Ovary (tissue), 9 donors: Measurements from ENCODE around the gene ATP13A3. TPM values are rescaled to one million over a fixed set of nuclear protein-coding genes. Genes with fewer than 3 reads are reported as not detected.

Experiments
- DNase-seq, 5 donors: peaks; one replicate each; pipeline ENCODE4 v3.0.0-alpha.2; 2019 to 2020
- H3K27ac ChIP-seq, 2 donors: fragments of 200-600 bp; one replicate each; pipeline versions ENCODE4 v1.5.1 to v1.8.0; 2019 to 2022
- H3K27me3 ChIP-seq: fragments of 200-600 bp; one replicate; pipeline ENCODE4 v1.8.0; 2022
- H3K36me3 ChIP-seq: fragments of 200-600 bp; sonication (generic); one replicate; pipeline ENCODE4 v1.5.1; 2019
- H3K4me1 ChIP-seq: one replicate; pipeline ENCODE4 v1.8.1; 2013; ENCODE audit warnings: mild to moderate bottlenecking, moderate library complexity; ENCODE audit not compliant: insufficient read depth
- H3K4me3 ChIP-seq: fragments of 200-600 bp; sonication (generic); one replicate; pipeline ENCODE4 v1.5.1; 2017
- H3K9me3 ChIP-seq, 2 donors: fragments of 200-600 bp in 1 of 2; sonication (generic) in 1 of 2; one replicate each; pipeline versions ENCODE4 v1.5.1 to v1.8.1; 2013 to 2019; ENCODE audit warnings: mild to moderate bottlenecking in 1 of 2, moderate library complexity in 1 of 2
- CTCF ChIP-seq, 3 donors: fragments of 450-650 bp in 2 of 3; fragments of 200-600 bp in 1 of 3; IDR thresholded peaks; one replicate each; pipeline versions ENCODE4 v1.5.1 to v1.8.0; 2016 to 2022; ENCODE audit warnings: antibody characterized with exemption in 3 of 3, mild to moderate bottlenecking in 1 of 3
- EP300 ChIP-seq: sonication (generic); formaldehyde crosslinking; IDR thresholded peaks from one replicate; pipeline ENCODE4 v1.6.1; 2017; ENCODE audit warnings: antibody characterized with exemption
- POLR2A ChIP-seq: fragments of 450-650 bp; IDR thresholded peaks from one replicate; pipeline ENCODE4 v1.6.1; 2017; ENCODE audit warnings: antibody characterized with exemption, mild to moderate bottlenecking, moderate library complexity
- WGBS, 3 donors: extraction: QIAGEN DNeasy Blood & Tissue Kit in 1 of 3; methylation state at CpG; one replicate each; pipeline versions ENCODE4 v1.1.5 to v1.1.7; 2013 to 2017; 5-methylcytosine and 5-hydroxymethylcytosine counted together
- intact Hi-C, 4 donors: fragments of 100-400 bp; cut with DNase I; formaldehyde crosslinking; loops; one replicate each; pipeline versions ENCODE4 v1.11.0 to v1.15.1; 2022 to 2023
- polyA plus RNA-seq, 2 donors: library from polyadenylated mRNA; stranded (reverse); fragments of 200-250 nt in 1 of 2; fragments of 350-450 nt in 1 of 2; fragmentation: Illumina TruSeq in 1 of 2; extraction: RNeasy Lipid Tissue Mini Kit (QIAGEN cat#74804) in 1 of 2; gene quantifications; one replicate each; pipeline ENCODE4 v1.2.3, GENCODE V29; 2013 to 2014
- total RNA-seq, 7 donors: library from RNA; depleted of rRNA in 2 of 7; stranded (reverse); fragments of >200 nt in 2 of 7; fragmentation: NEBNext Ultra II Directional in 3 of 7; extraction: Animal tissue kit (Norgen Biotek cat#: 25700) in 3 of 7; gene quantifications; one replicate each; pipeline versions ENCODE4 v1.1.0 to v1.2.4, GENCODE V29; 2016 to 2023
- donor health status: DM: no; HTN: no; CAD: no; lungs with moderate emphysema.
- donor health status: DM: no; HTN: no; CAD: no.
- donor health status: Bipolar disorder and iron deficiency.
- donor health status: DM: yes; HTN: yes; CAD: no.
- donor health status: DM: no; HTN: no; CAD: no.
- donor health status: DM: yes; HTN: yes; CAD: no.

ATP13A3 gene
- total and polyA plus RNA-seq, 9 donors: 13.7 to 101 (median 52.4) TPM

DNA sequence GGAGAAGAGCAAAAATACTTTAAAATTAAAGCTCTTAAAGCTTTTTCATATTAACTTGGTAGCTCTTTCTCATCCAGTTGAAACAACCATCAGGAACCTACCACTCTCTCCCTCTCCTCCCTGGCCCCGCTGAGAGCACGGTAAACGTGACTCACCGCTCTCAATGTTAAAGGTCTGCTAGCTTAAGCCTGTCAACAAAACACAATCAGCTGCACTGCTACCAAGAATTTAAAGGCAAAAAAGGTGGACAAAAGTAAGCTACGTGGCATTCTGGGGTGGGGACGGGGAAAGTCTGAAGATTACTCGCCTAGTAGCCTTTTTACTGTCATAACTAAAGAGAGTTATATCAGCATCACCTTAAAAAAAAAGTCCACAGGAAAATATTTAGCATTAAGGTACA is 79.4 kb downstream of the ATP13A3 start:
- intact Hi-C loops: loop anchor here in 2 of 4 donors (5.0 to 10.0 kb wide), 2 partner anchors 73 to 620 kb away; no protein-coding TSS in a partner anchor
- Histone ChIP-seq H3K27me3 (no peaks in the 10 kb centered on the region), H3K36me3 (no peaks in the 10 kb centered on the region), H3K9me3 (no peaks in the 10 kb centered on the region), H3K27ac (no peak overlapping the region), H3K4me1 (no peaks in the 10 kb centered on the region), H3K4me3 (no peak overlapping the region)
- WGBS, 3 donors: 64 to 81% (median 64%) methylated on average over 7 of the region's 7 CpGs
- DNase-seq: no peak
- TF ChIP-seq POLR2A (no peak), EP300 (no peak), CTCF (IDR thresholded peaks at IDR 0.05) (no peak)

DNA sequence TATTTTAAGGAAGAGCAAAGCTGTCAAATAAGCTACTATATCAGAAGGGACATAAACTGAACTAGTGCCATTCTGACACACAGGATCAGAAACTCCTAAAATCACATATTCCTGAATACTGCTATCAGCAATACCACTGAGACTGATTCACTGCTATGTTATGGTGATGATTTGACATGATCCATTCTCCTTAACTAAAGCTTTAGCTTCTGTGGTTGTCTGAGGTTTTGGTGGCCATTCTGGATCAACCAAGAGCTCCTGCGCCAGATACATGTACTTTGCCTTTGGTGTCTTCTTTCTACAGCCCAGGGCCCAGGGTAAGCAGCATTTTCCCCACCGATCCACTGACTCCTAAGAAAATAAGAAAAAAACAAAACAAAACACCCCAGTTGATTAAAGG is 81.0 kb downstream of the ATP13A3 start:
- H3K4me1 ChIP-seq: no peaks in the 10 kb centered on the region
- no peaks in the 10 kb centered on the region for H3K9me3 ChIP-seq
- TF ChIP-seq CTCF (IDR thresholded peaks at IDR 0.05): no peak
- no peak for TF ChIP-seq EP300
- no peak for TF ChIP-seq POLR2A
- H3K27me3 ChIP-seq: no peaks in the 10 kb centered on the region
- H3K4me3 ChIP-seq: no peak overlapping the region
- DNase-seq: no peak
- 83 to 95% (median 87%) methylated on average over 2 of the region's 2 CpGs for WGBS, 3 donors
- intact Hi-C loops: loop anchor here in 2 of 4 donors (5.0 to 10.0 kb wide), 2 partner anchors 71 to 618 kb away; no protein-coding TSS in a partner anchor
- no peaks in the 10 kb centered on the region for H3K36me3 ChIP-seq
- H3K27ac ChIP-seq: no peak overlapping the region

- Histone ChIP-seq H3K27me3 (no peaks in the 10 kb centered on the region), H3K9me3 (no peaks in the 10 kb centered on the region), H3K36me3 (no peaks in the 10 kb centered on the region), H3K27ac (no peak overlapping the region), H3K4me1 (no peaks in the 10 kb centered on the region), H3K4me3 (no peak overlapping the region)
- DNase-seq: peak in 1 of 5 donors; percentile 39
- WGBS, 3 donors: 42 to 48% (median 45%) methylated on average over 10 of the region's 10 CpGs
- intact Hi-C loops: loop anchor here in 3 of 4 donors (5.0 to 10.0 kb wide), 4 partner anchors 62 to 617 kb away; no protein-coding TSS in a partner anchor
- TF ChIP-seq CTCF (IDR thresholded peaks at IDR 0.05) (peak; percentile 22 to 63 (median 52)), EP300 (no peak)
Observed at GRCh38 chr3:194404365-194405140, 82.2 kb downstream of the ATP13A3 start.

GRCh38 chr3:194401868-194402329 is 84.9 kb downstream of the ATP13A3 start:
- Histone ChIP-seq H3K4me3 (no peak overlapping the region), H3K4me1 (no peaks in the 10 kb centered on the region), H3K27ac (no peak overlapping the region), H3K9me3 (no peaks in the 10 kb centered on the region), H3K36me3 (no peaks in the 10 kb centered on the region), H3K27me3 (no peaks in the 10 kb centered on the region)
- intact Hi-C loops: loop anchor here in 3 of 4 donors (5.0 to 10.0 kb wide), 3 partner anchors 60 to 70 kb away; no protein-coding TSS in a partner anchor
- 70 to 74% (median 72%) methylated on average over 8 of the region's 8 CpGs for WGBS, 3 donors
- TF ChIP-seq POLR2A: no peak
- no peak for TF ChIP-seq EP300
- TF ChIP-seq CTCF (IDR thresholded peaks at IDR 0.05): no peak
- no peak for DNase-seq
